HepG2 (cell line): ENCODE data around the gene PPP1R8. TPM values are rescaled to one million over a fixed set of nuclear protein-coding genes. Genes with fewer than 3 reads are reported as not detected.

Source experiments
- ATF2 ChIP-seq: sonication (generic); formaldehyde crosslinking; IDR thresholded peaks from 2 replicates; pipeline ENCODE4 v1.4.0; 2020; ENCODE audit warnings: missing genetic modification reagents
- DRAP1 ChIP-seq: IDR thresholded peaks from 2 replicates; pipeline ENCODE4 v1.6.1; 2016; ENCODE audit warnings: missing genetic modification reagents, missing compliant biosample characterization
- FOXC1 ChIP-seq: sonication (generic); formaldehyde crosslinking; IDR thresholded peaks from 2 replicates; pipeline ENCODE4 v1.8.0; 2022; ENCODE audit warnings: mild to moderate bottlenecking, missing genetic modification reagents, borderline replicate concordance
- GTF3A ChIP-seq: sonication (generic); formaldehyde crosslinking; conservative IDR thresholded peaks from 2 replicates; pipeline ENCODE4 v1.4.0; 2020; ENCODE audit warnings: mild to moderate bottlenecking, missing genetic modification reagents
- HNRNPH1 ChIP-seq: fragments of 200-400 bp; formaldehyde crosslinking; optimal IDR thresholded peaks from 2 replicates; pipeline ENCODE3; 2017; ENCODE audit warnings: mild to moderate bottlenecking, low read depth, low read length
- KAT7 ChIP-seq: IDR thresholded peaks from 2 replicates; pipeline ENCODE4 v1.6.1; 2018; ENCODE audit warnings: borderline replicate concordance, missing compliant biosample characterization
- KLF13 ChIP-seq: sonication (generic); formaldehyde crosslinking; IDR thresholded peaks from 2 replicates; pipeline ENCODE4 v1.4.0; 2020; ENCODE audit warnings: mild to moderate bottlenecking, missing genetic modification reagents
- MAZ ChIP-seq, 2 experiments: sonication (generic) in 1 of 2; formaldehyde crosslinking in 1 of 2; IDR thresholded peaks; 2 replicates each; pipeline versions ENCODE4 v1.5.0 to v1.6.1; 2012 to 2020; ENCODE audit warnings: low read depth in 2 of 2, mild to moderate bottlenecking in 2 of 2, borderline replicate concordance in 1 of 2, improper control_type of control experiment in 1 of 2, low read length in 1 of 2, missing genetic modification reagents in 1 of 2, moderate library complexity in 1 of 2
- MBNL3 ChIP-seq: fragments of 250-450 bp; sonication (Bioruptor Pico); conservative IDR thresholded peaks from 2 replicates; pipeline ENCODE4 v1.8.0; 2022; ENCODE audit warnings: mild to moderate bottlenecking, inconsistent platforms
- NBN ChIP-seq: fragments of 450-650 bp; conservative IDR thresholded peaks from 2 replicates; pipeline ENCODE4 v1.6.1; 2017
- PHB2 ChIP-seq: fragments of 450-650 bp; IDR thresholded peaks from 2 replicates; pipeline ENCODE4 v1.6.1; 2018; ENCODE audit not compliant: partially characterized antibody
- PPARG ChIP-seq: conservative IDR thresholded peaks from 2 replicates; pipeline ENCODE4 v1.6.1; 2016; ENCODE audit warnings: missing biosample characterization, missing genetic modification reagents
- REL ChIP-seq: sonication (generic); formaldehyde crosslinking; conservative IDR thresholded peaks from 2 replicates; pipeline ENCODE4 v1.8.0; 2022; ENCODE audit warnings: mild to moderate bottlenecking, missing genetic modification reagents, moderate library complexity
- RXRB ChIP-seq: IDR thresholded peaks from 2 replicates; pipeline ENCODE4 v1.6.1; 2016; ENCODE audit warnings: borderline replicate concordance, missing genetic modification reagents, missing compliant biosample characterization
- SSRP1 ChIP-seq: IDR thresholded peaks from 2 replicates; pipeline ENCODE4 v1.6.1; 2016; ENCODE audit warnings: control low read depth
- TBX2 ChIP-seq: sonication (generic); formaldehyde crosslinking; IDR thresholded peaks from 2 replicates; pipeline ENCODE4 v1.5.0; 2020; ENCODE audit warnings: missing genetic modification reagents, mild to moderate bottlenecking, borderline replicate concordance
- TFAP4 ChIP-seq: sonication (generic); IDR thresholded peaks from 2 replicates; pipeline ENCODE4 v1.6.1; 2016; ENCODE audit warnings: low read depth, borderline replicate concordance
- ZFX ChIP-seq: sonication (generic); formaldehyde crosslinking; IDR thresholded peaks from 2 replicates; pipeline ENCODE4 v1.4.0; 2020; ENCODE audit warnings: mild to moderate bottlenecking, low read depth, missing genetic modification reagents, moderate library complexity
- ZMYM4 ChIP-seq: sonication (generic); formaldehyde crosslinking; IDR thresholded peaks from 2 replicates; pipeline ENCODE4 v1.8.1; 2023; ENCODE audit warnings: mild to moderate bottlenecking, missing genetic modification reagents
- ZNF263 ChIP-seq: sonication (generic); formaldehyde crosslinking; IDR thresholded peaks from 2 replicates; pipeline ENCODE4 v1.4.0; 2020; ENCODE audit warnings: missing genetic modification reagents
- ZNF335 ChIP-seq: sonication (generic); formaldehyde crosslinking; IDR thresholded peaks from 2 replicates; pipeline ENCODE4 v1.4.0; 2020; ENCODE audit warnings: missing genetic modification reagents
- ZNF33B ChIP-seq: sonication (generic); formaldehyde crosslinking; IDR thresholded peaks from 2 replicates; pipeline ENCODE4 v1.5.1; 2020; ENCODE audit warnings: mild to moderate bottlenecking, missing genetic modification reagents
- ZNF430 ChIP-seq: sonication (generic); formaldehyde crosslinking; IDR thresholded peaks from 2 replicates; pipeline ENCODE4 v1.9.0; 2021; ENCODE audit warnings: mild to moderate bottlenecking, missing genetic modification reagents
- ZNF432 ChIP-seq: sonication (generic); formaldehyde crosslinking; IDR thresholded peaks from 2 replicates; pipeline ENCODE4 v1.5.0; 2020; ENCODE audit warnings: missing genetic modification reagents, mild to moderate bottlenecking, borderline replicate concordance
- ZNF547 ChIP-seq: sonication (generic); formaldehyde crosslinking; IDR thresholded peaks from 2 replicates; pipeline ENCODE4 v1.5.1; 2020; ENCODE audit warnings: mild to moderate bottlenecking, missing genetic modification reagents
- ZNF563 ChIP-seq: sonication (generic); formaldehyde crosslinking; IDR thresholded peaks from 2 replicates; pipeline ENCODE4 v1.8.0; 2022; ENCODE audit warnings: mild to moderate bottlenecking, moderate library complexity, missing genetic modification reagents
- ZNF839 ChIP-seq: sonication (generic); formaldehyde crosslinking; IDR thresholded peaks from 2 replicates; pipeline ENCODE4 v1.4.0; 2020; ENCODE audit warnings: missing genetic modification reagents, mild to moderate bottlenecking, borderline replicate concordance
- ZSCAN20 ChIP-seq: sonication (generic); formaldehyde crosslinking; IDR thresholded peaks from 2 replicates; pipeline ENCODE4 v1.4.0; 2020; ENCODE audit warnings: missing genetic modification reagents, mild to moderate bottlenecking, borderline replicate concordance
- polyA plus RNA-seq, 8 experiments: library from polyadenylated mRNA; depleted of rRNA in 3 of 8; stranded (reverse) in 7 of 8; unstranded in 1 of 8; fragments of >200 nt; fragmentation: Illumina TruSeq in 4 of 8; extraction: Trizol in 4 of 8; gene quantifications; 2 replicates each; pipeline versions ENCODE4 v1.2.1 to v1.2.3, GENCODE V29; 2011 to 2016; ENCODE audit warnings: low read depth in 4 of 8, missing spikeins in 1 of 8, mixed read lengths in 1 of 8; ENCODE audit not compliant: insufficient read depth in 1 of 8
- total RNA-seq, 5 experiments: library from RNA; depleted of rRNA; stranded (reverse); fragments of >200 nt; fragmentation: Illumina TruSeq; extraction: Trizol; gene quantifications; 2 replicates each; pipeline ENCODE4 v1.2.3, GENCODE V29; 2016; ENCODE audit warnings: low read depth in 1 of 5

Gene PPP1R8
- total and polyA plus RNA-seq, 2 of the 13 experiments (the other 11 are each of a cell fraction or from before 2014, with no cell fraction given): 38.3 to 62.2 TPM

- TF ChIP-seq ATF2 (CRISPR knock-in tag): peak; percentile 69
- TF ChIP-seq RXRB (CRISPR knock-in tag): peak; percentile 42; the same call in 1 of the 2 replicates
- TF ChIP-seq FOXC1 (CRISPR knock-in tag): peak; percentile 11; the same call in 1 of the 2 replicates
- TF ChIP-seq ZNF547: peak; percentile 44; the same call in 1 of the 2 replicates
- peak; percentile 97 for TF ChIP-seq DRAP1 (CRISPR knock-in tag)
- TF ChIP-seq ZNF335: peak; percentile 36; the same call in 1 of the 2 replicates
- peak; percentile 58 for TF ChIP-seq TBX2 (CRISPR knock-in tag)
- TF ChIP-seq PPARG (CRISPR knock-in tag): peak; percentile 39
- no peak for TF ChIP-seq NBN
- no peak for TF ChIP-seq ZNF33B (CRISPR knock-in tag)
- no peak for TF ChIP-seq KLF13 (CRISPR knock-in tag)
- no peak for TF ChIP-seq SSRP1
- no peak for TF ChIP-seq PHB2
- no peak for TF ChIP-seq ZSCAN20
- peak; percentile 80 for TF ChIP-seq HNRNPH1
- no peak for TF ChIP-seq ZNF432 (CRISPR knock-in tag)
- TF ChIP-seq TFAP4: peak; percentile 49; the same call in 1 of the 2 replicates
- TF ChIP-seq REL (CRISPR knock-in tag): no peak
- peak; percentile 50; the same call in 1 of the 2 replicates for TF ChIP-seq ZNF563 (CRISPR knock-in tag)
- TF ChIP-seq MAZ (IDR thresholded peaks at IDR 0.05; ENCODE audit: borderline replicate concordance, low read depth, low read length): peak; percentile 58; the same call in 1 of the 2 replicates
- peak; percentile 75 for TF ChIP-seq MAZ (CRISPR knock-in tag; IDR thresholded peaks at IDR 0.05; ENCODE audit: low read depth)
- TF ChIP-seq GTF3A: no peak
- peak; percentile 48; the same call in 1 of the 2 replicates for TF ChIP-seq ZNF430
- TF ChIP-seq KAT7 (CRISPR knock-in tag): peak; percentile 90; the same call in 1 of the 2 replicates
- no peak for TF ChIP-seq MBNL3 (CRISPR knock-in tag)
- TF ChIP-seq ZFX (CRISPR knock-in tag): peak; percentile 86
- TF ChIP-seq ZNF839: no peak
- TF ChIP-seq ZNF263: 0 out of 2 replicates have a peak, but pooled peaks have one; percentile 42
- TF ChIP-seq ZMYM4 (CRISPR knock-in tag): peak; percentile 76
Observed at GRCh38 chr1:27830621-27831440, at the start of gene PPP1R8 (continued).
